ENCODE measurements around the gene ATP2A3.

The ATP2A3 gene

DNA sequence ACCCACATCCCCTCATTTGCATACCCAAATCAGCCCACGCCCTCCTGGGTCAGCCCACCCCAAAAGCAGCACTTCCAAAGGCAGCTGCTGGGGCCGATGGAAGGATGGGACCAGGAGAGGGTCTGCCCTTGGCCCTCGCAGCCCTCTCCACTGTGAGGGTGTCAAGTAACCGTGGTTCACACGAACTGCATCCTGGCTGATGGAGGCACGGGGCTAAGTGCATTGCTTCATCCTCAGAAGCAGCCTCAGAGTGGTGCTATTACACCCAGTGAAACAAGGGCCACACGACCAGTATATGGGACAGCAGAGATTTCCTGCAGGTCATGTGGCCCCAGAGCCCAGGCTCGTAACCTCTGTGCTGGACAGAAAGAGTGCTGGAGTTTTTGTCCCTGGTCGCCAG lies 13.2 kb upstream of the ATP2A3 start:
- no peak for TF ChIP-seq JUND (IDR thresholded peaks at IDR 0.05; ENCODE audit: low read depth)
- peak in 1 of 2 experiments; percentile 30 for DNase-seq (ENCODE audit: low read depth in 1 of 2, low spot score in 1 of 2)
- in situ Hi-C loops (cut with HindIII; ENCODE audit: low pct_unique_long_range_greater_than_20kb, low sequenced_read_pairs) = no loop called here

DNA sequence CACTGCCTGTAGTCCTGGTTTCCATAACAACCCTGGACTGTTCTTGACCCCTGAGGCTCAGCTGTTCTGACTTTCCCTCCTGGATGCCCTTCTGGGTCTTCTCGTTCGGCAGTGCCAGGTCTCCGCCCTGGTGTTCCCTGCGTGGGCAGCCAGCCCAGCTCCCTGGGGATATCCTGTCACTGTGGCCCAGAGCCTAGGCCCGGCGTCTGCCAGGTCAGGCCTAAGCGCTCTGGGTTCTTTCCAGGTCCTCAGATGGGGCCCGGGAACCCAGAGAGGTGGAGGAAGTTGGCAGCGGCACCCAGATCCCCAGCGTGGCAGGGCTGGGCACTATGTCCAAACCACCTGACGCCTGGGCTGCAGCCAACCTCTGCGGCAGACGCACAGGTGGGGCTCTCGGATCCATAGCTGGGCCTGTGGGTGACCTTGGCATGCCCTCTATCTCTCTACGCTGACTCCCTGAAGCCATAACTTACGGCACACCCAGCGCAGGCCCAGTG lies 12.5 kb upstream of the ATP2A3 start:
- peak in 1 of 2 experiments; percentile 67 for DNase-seq (ENCODE audit: low read depth in 1 of 2, low spot score in 1 of 2)
- in situ Hi-C loops (cut with HindIII; ENCODE audit: low pct_unique_long_range_greater_than_20kb, low sequenced_read_pairs) = no loop called here

DNA sequence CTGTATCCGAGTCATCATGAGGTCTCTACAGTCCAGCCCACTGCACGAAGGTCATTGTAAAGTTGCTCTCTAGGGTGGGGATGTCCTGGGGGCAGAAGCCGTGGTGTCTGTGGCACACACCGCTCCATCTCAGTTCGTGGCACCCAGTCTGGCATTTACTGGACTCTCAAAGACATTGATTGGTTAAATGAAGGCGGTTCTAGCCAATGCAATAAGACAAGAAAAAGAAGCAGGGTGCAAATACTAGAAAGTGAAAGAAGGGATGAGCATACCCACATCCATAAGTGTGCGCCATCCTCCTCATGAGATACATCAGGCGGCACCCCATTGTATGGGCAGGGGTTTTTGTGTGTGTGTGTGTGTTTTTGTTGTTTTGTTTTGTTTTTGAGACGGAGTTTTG lies 10.7 kb upstream of the ATP2A3 start:
- in situ Hi-C loops (cut with HindIII; ENCODE audit: low pct_unique_long_range_greater_than_20kb, low sequenced_read_pairs) = no loop called here
- DNase-seq (ENCODE audit: low read depth in 1 of 2, low spot score in 1 of 2) = no peak
- no peak for TF ChIP-seq JUND (IDR thresholded peaks at IDR 0.05; ENCODE audit: low read depth)

More for the DNA sequence above, 12.5 kb upstream of the ATP2A3 start:
- TF ChIP-seq JUND (IDR thresholded peaks at IDR 0.05; ENCODE audit: low read depth) = no peak

DNA sequence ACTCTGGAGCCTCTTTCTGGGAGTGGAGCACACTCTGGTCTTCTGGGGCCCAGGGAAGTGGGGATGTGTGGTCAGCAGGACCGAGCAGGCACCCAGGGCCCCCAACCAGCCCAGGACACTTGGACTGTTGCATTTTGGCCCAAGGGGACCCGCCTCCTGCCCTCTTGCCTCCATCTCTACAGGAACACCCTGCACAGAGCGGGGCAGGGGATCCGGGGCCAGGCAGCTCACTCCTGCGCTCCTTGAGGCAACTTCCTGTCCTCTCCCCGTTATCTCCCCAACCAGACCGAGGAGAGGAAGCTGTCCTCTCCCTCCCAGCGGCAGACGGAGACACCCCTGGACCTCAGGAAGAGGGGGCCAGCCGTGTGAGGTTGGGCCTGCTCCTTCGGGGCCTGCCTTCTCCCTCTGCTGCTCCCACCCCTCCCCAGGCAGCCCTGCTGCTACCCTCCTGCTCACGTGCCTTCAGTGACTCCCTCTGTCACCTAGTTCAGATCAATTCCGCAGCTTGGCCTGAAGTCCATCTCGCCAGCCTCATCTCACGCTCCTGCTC lies 10.0 kb upstream of the ATP2A3 start:
- in situ Hi-C loops (cut with HindIII; ENCODE audit: low pct_unique_long_range_greater_than_20kb, low sequenced_read_pairs) = no loop called here
- DNase-seq (ENCODE audit: low read depth in 1 of 2, low spot score in 1 of 2) = no peak
- no peak for TF ChIP-seq JUND (IDR thresholded peaks at IDR 0.05; ENCODE audit: low read depth)

DNA sequence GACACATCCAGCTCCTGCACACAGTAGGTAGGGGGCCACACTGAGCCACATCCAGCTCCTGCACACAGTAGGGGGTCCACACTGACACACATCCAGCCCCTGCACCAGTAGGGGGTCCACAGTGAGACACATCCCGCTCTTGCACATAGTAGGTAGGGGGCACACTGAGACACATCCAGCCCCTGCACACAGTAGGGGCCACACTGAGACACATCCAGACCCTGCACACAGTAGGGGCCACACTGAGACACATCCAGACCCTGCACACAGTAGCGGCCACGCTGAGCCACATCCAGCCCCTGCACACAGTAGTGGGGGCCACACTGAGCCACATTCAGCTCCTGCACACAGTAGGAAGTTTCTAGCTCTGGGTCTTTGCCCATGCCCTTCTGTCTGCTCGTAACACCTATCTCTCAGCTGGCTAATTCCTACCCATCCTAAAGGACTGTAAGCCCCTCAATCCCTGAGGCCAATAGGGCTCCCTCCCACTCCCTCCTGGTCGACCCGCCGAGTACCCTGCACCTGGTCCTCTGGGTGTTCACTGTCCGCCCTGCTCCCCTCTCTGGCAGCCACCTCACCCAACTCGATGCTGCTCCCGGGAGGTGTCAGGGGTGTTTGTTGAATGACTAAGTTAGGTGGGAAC lies 9.4 kb upstream of the ATP2A3 start:
- no peak for TF ChIP-seq JUND (IDR thresholded peaks at IDR 0.05; ENCODE audit: low read depth)
- DNase-seq (ENCODE audit: low read depth in 1 of 2, low spot score in 1 of 2) = no peak
- in situ Hi-C loops (cut with HindIII; ENCODE audit: low pct_unique_long_range_greater_than_20kb, low sequenced_read_pairs) = no loop called here

DNA sequence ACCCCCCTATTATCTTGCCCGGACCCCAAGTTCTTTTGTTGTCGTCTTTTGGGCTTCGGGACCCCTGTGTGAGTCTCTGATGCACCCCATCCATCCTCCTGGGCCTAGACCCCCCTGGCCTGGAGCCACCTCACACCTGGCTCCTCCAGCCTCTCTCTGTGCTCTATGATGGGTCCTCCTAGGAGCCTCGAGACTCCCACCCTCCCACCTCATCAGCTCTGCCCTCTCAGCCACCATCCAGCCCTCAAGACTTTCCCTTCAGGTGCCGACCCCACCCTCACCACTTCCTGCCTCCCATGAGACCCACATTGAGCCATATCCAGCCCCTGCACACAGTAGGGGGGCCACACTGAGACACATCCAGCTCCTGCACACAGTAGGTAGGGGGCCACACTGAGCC lies 8.7 kb upstream of the ATP2A3 start:
- DNase-seq (ENCODE audit: low read depth in 1 of 2, low spot score in 1 of 2) = no peak
- no peak for TF ChIP-seq JUND (IDR thresholded peaks at IDR 0.05; ENCODE audit: low read depth)
- in situ Hi-C loops (cut with HindIII; ENCODE audit: low pct_unique_long_range_greater_than_20kb, low sequenced_read_pairs) = no loop called here

DNA sequence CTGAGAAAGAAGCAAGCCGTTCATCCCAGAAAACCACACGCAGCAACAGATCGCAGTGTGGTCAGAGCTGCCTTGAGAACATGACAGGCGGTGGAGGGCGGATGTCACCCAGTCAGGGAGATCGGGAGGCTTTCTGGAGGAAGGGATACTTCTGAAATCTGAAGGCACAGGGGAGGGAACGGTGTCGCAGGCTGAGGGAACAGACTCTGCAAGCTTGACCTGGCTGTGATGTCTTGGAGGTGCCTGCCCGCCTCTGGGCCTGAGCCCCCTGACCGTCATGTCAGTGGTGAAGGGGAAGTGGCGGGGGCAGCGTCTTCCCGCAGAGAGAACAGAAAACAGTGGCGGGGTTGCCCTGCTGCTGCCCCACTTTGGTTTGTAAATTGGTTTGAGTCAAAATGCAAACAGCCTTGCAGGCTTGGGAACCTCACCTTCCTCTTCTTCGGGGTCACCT lies 8.1 kb upstream of the ATP2A3 start:
- in situ Hi-C loops (cut with HindIII; ENCODE audit: low pct_unique_long_range_greater_than_20kb, low sequenced_read_pairs) = no loop called here
- no peak for TF ChIP-seq JUND (IDR thresholded peaks at IDR 0.05; ENCODE audit: low read depth)
- no peak for DNase-seq (ENCODE audit: low read depth in 1 of 2, low spot score in 1 of 2)

DNA sequence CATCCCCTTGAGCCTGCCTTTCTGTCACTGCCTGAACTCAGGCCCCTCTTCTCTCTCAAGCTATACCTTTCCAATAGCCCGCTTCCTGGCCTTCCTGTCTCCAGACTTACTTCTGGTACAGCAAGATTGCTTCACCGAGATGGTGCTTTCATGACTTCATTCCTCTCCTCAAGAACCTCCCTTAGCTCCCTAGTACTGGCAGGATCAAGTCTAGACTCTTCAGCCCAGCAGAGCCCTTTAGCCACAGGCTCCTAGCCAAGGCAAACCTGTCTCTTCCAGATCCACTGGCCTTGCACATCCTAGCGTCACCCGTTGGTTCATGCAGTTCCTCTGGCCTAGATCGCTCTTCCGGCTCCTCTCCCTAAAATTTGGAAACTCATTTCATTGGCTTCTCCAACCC lies 6.4 kb upstream of the ATP2A3 start:
- DNase-seq (ENCODE audit: low read depth in 1 of 2, low spot score in 1 of 2) = no peak
- TF ChIP-seq JUND (IDR thresholded peaks at IDR 0.05; ENCODE audit: low read depth) = no peak
- in situ Hi-C loops (cut with HindIII; ENCODE audit: low pct_unique_long_range_greater_than_20kb, low sequenced_read_pairs) = no loop called here

DNA sequence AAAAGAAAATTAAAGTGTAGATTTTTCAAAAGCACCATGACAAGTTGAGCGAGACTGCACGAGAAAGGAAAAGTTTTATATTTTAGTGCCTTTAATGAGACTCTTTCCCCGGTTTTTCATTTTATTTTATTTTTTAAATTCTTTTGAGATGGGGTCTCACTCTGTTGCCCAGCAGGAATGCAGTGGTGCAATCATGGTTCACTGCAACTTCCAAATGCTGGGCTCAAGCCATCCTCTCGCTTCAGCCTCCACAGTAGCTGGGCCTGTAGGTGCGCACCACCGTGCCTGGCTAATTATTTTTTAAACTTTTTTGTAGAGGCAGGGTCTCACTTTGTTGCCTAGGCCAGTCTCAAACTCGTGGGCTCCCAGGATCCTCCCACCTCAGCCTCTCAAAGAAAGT lies 5.7 kb upstream of the ATP2A3 start:
- DNase-seq (ENCODE audit: low read depth in 1 of 2, low spot score in 1 of 2) = no peak
- in situ Hi-C loops (cut with HindIII; ENCODE audit: low pct_unique_long_range_greater_than_20kb, low sequenced_read_pairs) = no loop called here
- TF ChIP-seq JUND (IDR thresholded peaks at IDR 0.05; ENCODE audit: low read depth) = no peak

DNA sequence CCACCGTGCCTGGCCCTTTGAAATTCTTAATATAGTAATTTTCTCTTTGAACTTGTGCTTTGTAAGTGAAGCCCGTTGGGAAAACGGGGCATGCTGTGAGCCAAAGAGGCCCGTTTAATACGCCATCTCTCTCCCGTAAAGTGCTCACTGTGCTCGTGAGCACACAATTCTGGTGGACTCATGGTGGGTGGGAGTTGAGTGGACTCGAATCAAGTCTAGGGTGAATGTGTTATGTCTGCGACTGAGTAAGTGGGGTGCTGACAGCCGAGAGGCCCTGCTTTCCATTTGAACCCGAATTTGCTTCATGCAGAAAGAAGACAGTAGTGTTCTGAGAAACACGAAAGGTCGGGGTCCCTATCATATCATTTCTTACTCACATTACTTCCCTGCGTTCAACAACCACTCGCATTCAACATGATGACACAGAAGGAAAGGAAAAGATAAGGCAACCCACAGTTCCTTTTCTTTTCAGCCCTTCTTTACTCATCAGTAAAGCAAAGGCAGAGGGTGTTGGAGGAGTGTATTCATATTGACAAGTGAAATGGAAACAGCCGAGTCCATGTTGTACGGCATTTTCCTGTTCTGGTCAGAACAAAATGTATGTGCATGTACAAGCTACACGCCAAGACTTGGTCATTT lies 4.8 kb upstream of the ATP2A3 start:
- in situ Hi-C loops (cut with HindIII; ENCODE audit: low pct_unique_long_range_greater_than_20kb, low sequenced_read_pairs) = no loop called here
- DNase-seq (ENCODE audit: low read depth in 1 of 2, low spot score in 1 of 2) = no peak
- no peak for TF ChIP-seq JUND (IDR thresholded peaks at IDR 0.05; ENCODE audit: low read depth)

DNA sequence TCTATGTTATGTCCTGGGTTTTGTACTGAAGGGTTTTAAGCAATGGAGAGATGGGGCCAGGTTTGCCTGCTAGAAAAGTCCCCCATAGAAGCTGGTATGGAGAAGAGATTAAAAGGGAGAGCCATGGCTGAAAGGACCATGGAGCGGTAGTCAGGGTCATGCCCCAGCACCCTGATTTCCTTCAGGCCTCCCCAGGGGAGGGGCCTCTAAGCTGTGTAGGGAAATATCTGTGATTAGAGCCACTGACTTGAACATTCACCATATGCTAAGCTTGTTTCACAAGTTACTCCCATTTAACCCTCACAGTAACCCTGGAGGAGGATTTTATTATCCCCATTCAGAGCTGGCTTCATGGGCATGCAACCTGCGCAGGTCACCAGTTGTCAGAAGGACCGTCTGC lies 3.8 kb upstream of the ATP2A3 start:
- TF ChIP-seq JUND (IDR thresholded peaks at IDR 0.05; ENCODE audit: low read depth) = no peak
- no peak for DNase-seq (ENCODE audit: low read depth in 1 of 2, low spot score in 1 of 2)
- in situ Hi-C loops (cut with HindIII; ENCODE audit: low pct_unique_long_range_greater_than_20kb, low sequenced_read_pairs) = no loop called here

DNA sequence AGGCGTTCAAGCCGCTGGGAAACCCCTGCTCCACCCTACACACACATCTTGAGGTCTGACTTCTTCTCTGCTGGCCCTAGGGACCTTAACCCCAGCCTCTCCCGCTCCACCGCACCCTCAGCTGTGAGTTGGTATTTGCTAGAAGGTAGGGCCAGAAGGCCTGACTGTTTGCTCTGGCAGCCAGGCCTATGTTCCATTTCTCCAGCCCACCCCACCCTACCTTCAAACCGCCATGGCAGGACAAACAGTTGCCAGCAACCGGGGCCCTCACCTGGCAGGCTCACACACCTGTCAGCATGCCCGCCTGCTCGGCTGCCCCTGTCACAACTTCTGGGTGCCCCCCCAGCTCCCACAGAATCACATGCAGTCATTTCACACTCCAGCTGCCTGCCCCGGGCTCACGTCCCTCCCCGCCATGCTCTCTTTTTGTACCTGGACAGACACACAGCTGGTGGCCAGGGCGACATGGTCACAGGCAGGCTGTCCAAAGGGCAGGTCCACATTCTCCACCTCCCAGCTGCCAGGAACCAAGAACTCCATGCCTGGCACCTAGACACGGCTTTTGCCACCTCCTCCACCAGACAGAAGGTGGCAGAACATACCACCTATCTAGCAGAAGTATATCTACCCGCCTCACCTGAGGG lies 2.6 kb upstream of the ATP2A3 start:
- in situ Hi-C loops (cut with HindIII; ENCODE audit: low pct_unique_long_range_greater_than_20kb, low sequenced_read_pairs) = no loop called here
- TF ChIP-seq JUND (IDR thresholded peaks at IDR 0.05; ENCODE audit: low read depth) = no peak
- DNase-seq (ENCODE audit: low read depth in 1 of 2, low spot score in 1 of 2) = no peak

Measured in T47D (cell line).